NCI-H2227 (cell line): ENCODE data around the gene FRAT2.
"Not testable (repeated sequence)": the region's sequence is repeated elsewhere in the genome, so short reads cannot be mapped to it uniquely, and the experiment has no call there.

Source experiments
- DNase-seq: peaks from one replicate; lab custom pipeline; 2025; ENCODE audit not compliant: unreplicated experiment; lab: John Stamatoyannopoulos, UW

Gene FRAT2

GRCh38 chr10:97292097-97292861, 42.2 kb downstream of the FRAT2 start, which contains the start of gene ARHGAP19:
TSS of gene ARHGAP19 (minus strand) at chr10:97292637. CDS start at chr10:97292627, 10 bp downstream.
- DNase-seq: peak; percentile 94

GRCh38 chr10:97291357-97292096, 43.0 kb downstream of the FRAT2 start:
- no peak for DNase-seq

- DNase-seq: not testable (repeated sequence)
Observed at GRCh38 chr10:97290576-97291356, 43.8 kb downstream of the FRAT2 start.

- DNase-seq: not testable (repeated sequence)
Observed at GRCh38 chr10:97290076-97290475, 44.5 kb downstream of the FRAT2 start.
